ENCODE measurements around the gene YY1AP1. TPM values are rescaled to one million over a fixed set of nuclear protein-coding genes. Genes with fewer than 3 reads are reported as not detected.
A peak's percentile ranks its signal among the peaks of the same experiment; 100 is the strongest.

Gene YY1AP1
- total RNA-seq, 4 donors from 2014 or later = 37.8 to 91.6 (median 63.5) TPM

DNA sequence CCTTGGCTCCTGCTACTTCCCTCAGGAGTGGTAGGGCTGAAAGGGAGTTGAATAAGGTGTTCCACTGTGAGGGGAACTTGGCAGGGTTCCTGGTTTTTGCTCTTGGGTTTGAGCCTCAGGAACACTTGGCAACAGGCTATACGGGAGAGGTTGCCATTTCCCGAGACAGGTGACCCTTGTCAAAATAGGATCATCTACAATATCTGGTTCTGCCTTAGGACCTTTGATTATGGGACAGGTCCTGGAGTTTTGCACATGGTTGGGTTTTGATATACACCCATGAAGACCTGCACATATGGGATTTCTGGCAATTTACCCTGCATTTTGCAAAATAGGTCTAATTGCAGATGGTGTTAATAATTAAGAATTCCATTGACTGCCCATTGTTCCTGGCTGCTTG, 31.1 kb downstream of the YY1AP1 start:
- TF ChIP-seq, protein P1, sequence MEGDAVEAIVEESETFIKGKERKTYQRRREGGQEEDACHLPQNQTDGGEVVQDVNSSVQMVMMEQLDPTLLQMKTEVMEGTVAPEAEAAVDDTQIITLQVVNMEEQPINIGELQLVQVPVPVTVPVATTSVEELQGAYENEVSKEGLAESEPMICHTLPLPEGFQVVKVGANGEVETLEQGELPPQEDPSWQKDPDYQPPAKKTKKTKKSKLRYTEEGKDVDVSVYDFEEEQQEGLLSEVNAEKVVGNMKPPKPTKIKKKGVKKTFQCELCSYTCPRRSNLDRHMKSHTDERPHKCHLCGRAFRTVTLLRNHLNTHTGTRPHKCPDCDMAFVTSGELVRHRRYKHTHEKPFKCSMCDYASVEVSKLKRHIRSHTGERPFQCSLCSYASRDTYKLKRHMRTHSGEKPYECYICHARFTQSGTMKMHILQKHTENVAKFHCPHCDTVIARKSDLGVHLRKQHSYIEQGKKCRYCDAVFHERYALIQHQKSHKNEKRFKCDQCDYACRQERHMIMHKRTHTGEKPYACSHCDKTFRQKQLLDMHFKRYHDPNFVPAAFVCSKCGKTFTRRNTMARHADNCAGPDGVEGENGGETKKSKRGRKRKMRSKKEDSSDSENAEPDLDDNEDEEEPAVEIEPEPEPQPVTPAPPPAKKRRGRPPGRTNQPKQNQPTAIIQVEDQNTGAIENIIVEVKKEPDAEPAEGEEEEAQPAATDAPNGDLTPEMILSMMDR (IDR thresholded peaks at IDR 0.05) = no peak
- TF ChIP-seq POLR2A (IDR thresholded peaks at IDR 0.05) = no peak
- no peak for DNase-seq
- WGBS, 2 donors = 63 to 88% methylated on average over 1 to 2 of the region's 2 CpGs

DNA sequence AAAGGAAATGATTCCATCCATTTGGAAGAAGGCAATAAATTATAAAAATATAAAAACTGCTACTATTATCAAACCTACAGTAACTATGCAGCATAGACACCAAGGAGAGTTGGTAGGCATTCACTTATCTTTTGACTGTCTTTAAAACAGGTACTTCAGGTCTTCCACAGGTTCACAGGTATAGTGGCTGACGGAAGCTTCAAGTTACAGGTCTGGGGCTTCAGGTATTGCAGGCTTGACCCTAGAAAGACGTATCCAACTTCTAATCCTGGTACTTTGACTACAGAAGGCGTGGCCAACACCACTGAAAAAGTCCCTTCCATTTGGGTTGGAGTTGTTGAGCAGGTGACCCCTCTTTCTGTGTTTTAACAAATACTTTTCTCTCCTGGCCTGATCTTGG, 35.6 kb downstream of the YY1AP1 start:
- intact Hi-C loops (cut with DNase I) = no loop called here
- no peak for DNase-seq
- Histone ChIP-seq H3K36me3 (no peaks in the 10 kb centered on the region), H3K4me1 (peaks cover 12 to 50% (median 23%) of the 10 kb centered on the region in 3 donors), H3K27me3 (no peaks in the 10 kb centered on the region), H3K9me3 (no peaks in the 10 kb centered on the region), H3K4me3 (no peak overlapping the region), H3K27ac (peak overlapping the region in 3 of 4 donors; percentile 39 to 78 (median 71))
- TF ChIP-seq POLR2A (IDR thresholded peaks at IDR 0.05) = no peak
- WGBS, 2 donors = 59 to 92% methylated on average over 3 of the region's 3 CpGs

More for the DNA sequence above, 31.1 kb downstream of the YY1AP1 start:
- Histone ChIP-seq H3K9me3 (no peaks in the 10 kb centered on the region), H3K27me3 (no peaks in the 10 kb centered on the region), H3K4me3 (no peak overlapping the region), H3K36me3 (peaks cover 8 to 45% (median 23%) of the 10 kb centered on the region in 3 donors), H3K4me1 (peaks cover 0 to 8% (median 2%) of the 10 kb centered on the region in 3 donors), H3K27ac (no peak overlapping the region)
- intact Hi-C loops (cut with DNase I) = no loop called here

DNA sequence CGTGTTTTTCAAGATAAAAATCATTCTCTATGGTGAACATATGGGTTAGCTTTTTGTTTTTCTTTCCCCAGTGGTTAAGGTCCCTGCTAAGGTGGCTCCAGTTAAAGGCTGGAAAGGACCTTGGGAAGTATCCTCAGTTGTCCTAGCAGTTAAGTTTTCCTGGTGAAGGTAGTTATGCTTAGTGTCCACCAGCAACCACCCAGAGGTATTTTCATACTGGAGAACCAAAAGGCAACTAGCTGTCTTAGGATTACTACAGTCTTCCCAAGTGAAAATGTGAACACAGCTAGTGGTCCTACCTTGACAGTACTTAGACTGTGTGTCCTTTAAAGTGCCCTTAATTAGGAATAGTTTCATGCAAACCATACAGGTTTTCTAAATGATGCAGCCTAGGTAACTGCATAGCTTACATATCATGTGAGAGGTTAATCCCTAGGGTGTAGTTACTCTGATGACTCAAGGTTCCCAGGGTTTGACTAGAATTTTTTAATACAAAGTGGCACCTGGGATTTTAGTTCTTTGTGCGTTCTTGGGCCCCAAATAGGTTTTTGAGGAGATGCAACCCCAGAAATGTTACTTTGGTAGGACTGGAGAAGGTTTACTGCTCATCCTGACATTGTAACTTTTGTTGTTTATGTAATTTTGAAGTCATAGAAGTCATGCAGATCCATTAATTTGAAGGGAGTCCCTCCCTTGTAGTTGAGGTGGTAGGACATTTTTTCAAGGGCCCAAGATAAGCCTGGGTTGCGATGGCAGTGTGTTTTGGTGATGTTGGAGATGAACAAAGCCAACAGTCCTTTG, 36.5 kb downstream of the YY1AP1 start:
- no peak overlapping the region for H3K4me3 ChIP-seq
- H3K4me1 ChIP-seq = peaks cover 12 to 54% (median 27%) of the 10 kb centered on the region in 3 donors
- TF ChIP-seq, protein P1 (IDR thresholded peaks at IDR 0.05) = peak in 1 of 6 experiments; percentile 1
- no peak for TF ChIP-seq POLR2A (IDR thresholded peaks at IDR 0.05)
- H3K27me3 ChIP-seq = no peaks in the 10 kb centered on the region
- WGBS, 2 donors = 38 to 50% methylated on average over 3 of the region's 3 CpGs
- DNase-seq = no peak
- intact Hi-C loops (cut with DNase I) = no loop called here
- peak overlapping the region; percentile 26 to 78 (median 55) for H3K27ac ChIP-seq
- no peaks in the 10 kb centered on the region for H3K9me3 ChIP-seq
- no peaks in the 10 kb centered on the region for H3K36me3 ChIP-seq

DNA sequence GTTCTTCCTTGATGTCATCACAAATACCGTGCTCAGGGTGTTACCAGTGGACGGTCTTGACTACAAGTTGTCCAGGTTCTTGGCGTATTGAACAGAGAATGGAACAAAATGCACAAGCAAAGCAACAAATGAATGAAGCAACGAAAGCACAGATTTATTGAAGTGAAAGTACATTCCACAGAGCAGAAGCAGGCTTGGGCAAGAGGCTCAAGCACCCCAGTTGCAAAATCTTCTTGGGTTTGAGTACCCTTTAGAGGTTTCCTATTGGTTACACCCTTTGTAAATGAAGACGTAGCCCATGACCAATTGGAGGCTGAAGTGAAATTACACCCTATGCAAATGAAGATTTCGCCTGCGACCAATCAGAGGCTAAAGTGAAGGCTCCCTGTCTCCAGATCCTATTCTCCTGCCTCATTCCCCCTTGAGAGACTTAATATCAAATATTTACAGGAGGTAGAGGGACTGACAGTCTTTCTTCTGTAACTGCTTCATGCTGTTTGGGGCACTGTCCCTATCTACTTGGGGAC, 38.3 kb downstream of the YY1AP1 start:
- Histone ChIP-seq H3K27ac (peak overlapping the region in 3 of 4 donors; percentile 32 to 78 (median 35)), H3K4me1 (peaks cover 15 to 65% (median 40%) of the 10 kb centered on the region in 3 donors), H3K4me3 (no peak overlapping the region), H3K36me3 (no peaks in the 10 kb centered on the region), H3K9me3 (no peaks in the 10 kb centered on the region), H3K27me3 (no peaks in the 10 kb centered on the region)
- intact Hi-C loops (cut with DNase I) = no loop called here
- TF ChIP-seq, protein P1 (IDR thresholded peaks at IDR 0.05) = no peak
- no peak for TF ChIP-seq POLR2A (IDR thresholded peaks at IDR 0.05)
- DNase-seq = no peak
- WGBS, 2 donors = 55 to 72% methylated on average over 7 of the region's 7 CpGs

DNA sequence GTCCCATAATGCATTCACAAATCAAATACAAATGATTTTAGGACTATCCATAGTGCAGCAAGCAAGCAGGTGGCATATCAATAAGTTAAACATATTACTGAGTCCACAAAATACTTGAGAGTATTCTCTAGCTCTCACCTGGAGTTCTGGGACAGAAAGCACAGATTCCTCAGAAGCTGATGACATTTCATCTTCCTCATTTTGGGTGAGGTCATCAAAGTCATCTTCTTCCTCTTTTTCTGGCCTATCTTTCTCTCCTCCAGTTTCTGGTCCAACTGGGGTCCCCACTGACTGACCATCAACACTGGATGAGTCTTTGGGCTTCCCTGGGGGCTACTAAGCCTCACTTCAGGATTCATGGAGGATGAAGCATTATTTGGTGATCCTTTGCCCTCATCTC, 38.9 kb downstream of the YY1AP1 start:
- peaks cover 19 to 69% (median 42%) of the 10 kb centered on the region in 3 donors for H3K4me1 ChIP-seq
- no peaks in the 10 kb centered on the region for H3K9me3 ChIP-seq
- intact Hi-C loops (cut with DNase I) = no loop called here
- no peak overlapping the region for H3K4me3 ChIP-seq
- no peak for TF ChIP-seq POLR2A (IDR thresholded peaks at IDR 0.05)
- TF ChIP-seq, protein P1 (IDR thresholded peaks at IDR 0.05) = no peak
- peak overlapping the region in 1 of 4 donors; percentile 78 for H3K27ac ChIP-seq
- no peak for DNase-seq
- H3K27me3 ChIP-seq = no peaks in the 10 kb centered on the region
- H3K36me3 ChIP-seq = no peaks in the 10 kb centered on the region

Data from esophagus squamous epithelium (tissue), 5 donors.